Activated T-helper 1 cell treated with anti-CD3 and anti-CD28 coated beads, Interleukin-12 subunit alpha, Interleukin-12 subunit beta, Interleukin-2, Interleukin-4 antibody, amounts not matched to agents 30 ng/mL and 10 ng/mL and 1 ng/mL, durations not matched to agents 14 hours and 24 hours and 36 hours (primary cell): ENCODE measurements around the gene KANSL2. TPM values are rescaled to one million over a fixed set of nuclear protein-coding genes. Genes with fewer than 3 reads are reported as not detected.
"Not testable (repeated sequence)": the region's sequence is repeated elsewhere in the genome, so short reads cannot be mapped to it uniquely, and the experiment has no call there.

ENCODE experiments used
- DNase-seq: peaks from one replicate; pipeline ENCODE4 v3.0.0; 2021; ENCODE audit warnings: low spot score
- H3K27ac Mint-ChIP-seq: one replicate; pipeline ENCODE4 v1.8.0; 2021; ENCODE audit warnings: mild to moderate bottlenecking, mixed read lengths
- H3K27me3 Mint-ChIP-seq: one replicate; pipeline ENCODE4 v1.8.0; 2022; ENCODE audit warnings: mild to moderate bottlenecking, moderate library complexity, mixed read lengths; ENCODE audit not compliant: insufficient read depth
- H3K36me3 Mint-ChIP-seq: one replicate; pipeline ENCODE4 v1.8.0; 2021; ENCODE audit warnings: low read depth, mixed read lengths
- H3K4me1 Mint-ChIP-seq: one replicate; pipeline ENCODE4 v1.8.0; 2021; ENCODE audit warnings: low read depth, mixed read lengths
- H3K4me3 Mint-ChIP-seq: one replicate; pipeline ENCODE4 v1.8.0; 2021; ENCODE audit warnings: mild to moderate bottlenecking, moderate library complexity, mixed read lengths
- H3K9me3 Mint-ChIP-seq: one replicate; pipeline ENCODE4 v1.8.0; 2021; ENCODE audit warnings: mixed read lengths
- intact Hi-C: fragments of 100-400 bp; cut with micrococcal nuclease; formaldehyde crosslinking; loops from one replicate; pipeline ENCODE4 v1.15.1; 2024
- total RNA-seq: library from RNA; stranded (reverse); gene quantifications from 2 replicates; pipeline ENCODE4 v1.2.3, GENCODE V29; 2022

Gene KANSL2
- total RNA-seq, result 65.3 and 66.4 TPM in 2 replicates

GRCh38 chr12:48681710-48682532 is at the start of gene KANSL2:
KANSL2 (minus strand) TSS chr12:48682238; CDS start chr12:48681632, 606 bp downstream.
- H3K36me3 Mint-ChIP-seq, result peaks cover 42% of the 10 kb centered on the region
- DNase-seq, result peak; percentile 97
- no peaks in the 10 kb centered on the region for H3K27me3 Mint-ChIP-seq
- peak within 1 kb of the TSS; percentile 99 for H3K4me3 Mint-ChIP-seq
- H3K27ac Mint-ChIP-seq, result peak within 1 kb of the TSS; percentile 96
- H3K4me1 Mint-ChIP-seq, result peaks cover 44% of the 10 kb centered on the region
- intact Hi-C loops, result loop anchor here (1.0 to 5.0 kb wide), 7 partner anchors 17 to 1720 kb away; partner anchors contain the start of genes CCNT1, LARP4 and TUBA1A
- no peaks in the 10 kb centered on the region for H3K9me3 Mint-ChIP-seq

- intact Hi-C loops, result no loop called here
- no peaks in the 10 kb centered on the region for H3K9me3 Mint-ChIP-seq
- no peak overlapping the region for H3K4me3 Mint-ChIP-seq
- H3K4me1 Mint-ChIP-seq, result no peaks in the 10 kb centered on the region
- DNase-seq, result no peak
- H3K27me3 Mint-ChIP-seq, result peaks cover 2% of the 10 kb centered on the region
- no peaks in the 10 kb centered on the region for H3K36me3 Mint-ChIP-seq
- no peak overlapping the region for H3K27ac Mint-ChIP-seq
Observed at GRCh38 chr12:48728807-48729206, 46.8 kb upstream of the KANSL2 start.

GRCh38 chr12:48720737-48721136 is 38.7 kb upstream of the KANSL2 start:
- Mint-ChIP-seq H3K9me3 (peaks cover 23% of the 10 kb centered on the region), H3K4me1 (peaks cover 16% of the 10 kb centered on the region), H3K36me3 (peaks cover 15% of the 10 kb centered on the region)
- H3K27ac Mint-ChIP-seq, intact Hi-C loops, DNase-seq, H3K27me3 Mint-ChIP-seq, H3K4me3 Mint-ChIP-seq: not testable (repeated sequence)

- intact Hi-C loops, H3K27ac Mint-ChIP-seq, DNase-seq, H3K27me3 Mint-ChIP-seq, H3K4me3 Mint-ChIP-seq: not testable (repeated sequence)
- Mint-ChIP-seq H3K36me3 (peaks cover 16% of the 10 kb centered on the region), H3K9me3 (peaks cover 23% of the 10 kb centered on the region), H3K4me1 (peaks cover 22% of the 10 kb centered on the region)
Observed at GRCh38 chr12:48720171-48720570, 38.1 kb upstream of the KANSL2 start.

GRCh38 chr12:48719002-48719401 is 37.0 kb upstream of the KANSL2 start:
- H3K4me3 Mint-ChIP-seq, H3K27me3 Mint-ChIP-seq, H3K27ac Mint-ChIP-seq, DNase-seq: not testable (repeated sequence)
- intact Hi-C loops, result loop anchor here (10.0 kb wide), 1 partner anchor 1014 kb away; the partner anchor contains the start of gene RPAP3
- H3K9me3 Mint-ChIP-seq, result peaks cover 23% of the 10 kb centered on the region
- H3K4me1 Mint-ChIP-seq, result peaks cover 33% of the 10 kb centered on the region
- peaks cover 24% of the 10 kb centered on the region for H3K36me3 Mint-ChIP-seq

- DNase-seq, result no peak
- Mint-ChIP-seq H3K4me3 (peak overlapping the region; percentile 90), H3K9me3 (peaks cover 23% of the 10 kb centered on the region), H3K4me1 (peaks cover 43% of the 10 kb centered on the region), H3K36me3 (peaks cover 33% of the 10 kb centered on the region), H3K27ac (peak overlapping the region; percentile 93), H3K27me3 (no peaks in the 10 kb centered on the region)
- intact Hi-C loops, result loop anchor here (1.0 to 10.0 kb wide), 4 partner anchors 135 to 1012 kb away; partner anchors contain the start of genes DDX23, RPAP3 and SENP1
Observed at GRCh38 chr12:48717252-48717695, 35.2 kb upstream of the KANSL2 start.

GRCh38 chr12:48716493-48717251 is 34.6 kb upstream of the KANSL2 start, which contains the start of gene CCNT1:
CCNT1 (minus strand) TSS chr12:48716707; CDS start chr12:48716675, 32 bp downstream.
- Mint-ChIP-seq H3K27me3 (no peaks in the 10 kb centered on the region), H3K4me3 (peak within 1 kb of the TSS; percentile 90), H3K4me1 (peaks cover 43% of the 10 kb centered on the region), H3K36me3 (peaks cover 33% of the 10 kb centered on the region), H3K27ac (peak within 1 kb of the TSS; percentile 93), H3K9me3 (peaks cover 23% of the 10 kb centered on the region)
- intact Hi-C loops, result loop anchor here (1.0 to 10.0 kb wide), 11 partner anchors 34 to 1012 kb away; partner anchors contain the start of genes ASB8, CACNB3, DDX23 and KANSL2
- DNase-seq, result peak; percentile 99

GRCh38 chr12:48716168-48716492 is 34.1 kb upstream of the KANSL2 start:
- Mint-ChIP-seq H3K36me3 (peaks cover 37% of the 10 kb centered on the region), H3K9me3 (peaks cover 22% of the 10 kb centered on the region), H3K4me3 (peak overlapping the region; percentile 90), H3K4me1 (peaks cover 43% of the 10 kb centered on the region), H3K27ac (peak overlapping the region; percentile 93), H3K27me3 (no peaks in the 10 kb centered on the region)
- DNase-seq, result no peak
- intact Hi-C loops, result loop anchor here (1.0 to 10.0 kb wide), 10 partner anchors 34 to 1011 kb away; partner anchors contain the start of genes ASB8, CACNB3, KANSL2 and RND1

- H3K27ac Mint-ChIP-seq, result no peak overlapping the region
- peaks cover 35% of the 10 kb centered on the region for H3K36me3 Mint-ChIP-seq
- no peak overlapping the region for H3K4me3 Mint-ChIP-seq
- intact Hi-C loops, result loop anchor here (10.0 kb wide), 1 partner anchor 1007 kb away; the partner anchor contains the start of gene RPAP3
- no peak for DNase-seq
- H3K27me3 Mint-ChIP-seq, result no peaks in the 10 kb centered on the region
- no peaks in the 10 kb centered on the region for H3K9me3 Mint-ChIP-seq
- peaks cover 49% of the 10 kb centered on the region for H3K4me1 Mint-ChIP-seq
Observed at GRCh38 chr12:48712209-48712608, 30.2 kb upstream of the KANSL2 start.

GRCh38 chr12:48698822-48699221 is 16.8 kb upstream of the KANSL2 start:
- intact Hi-C loops, result loop anchor here (2.0 kb wide), 1 partner anchor 16 kb away; the partner anchor contains the start of gene KANSL2
- H3K9me3 Mint-ChIP-seq, H3K27me3 Mint-ChIP-seq: not testable (repeated sequence)

GRCh38 chr12:48696626-48697025 is 14.6 kb upstream of the KANSL2 start:
- Mint-ChIP-seq H3K4me1 (peaks cover 18% of the 10 kb centered on the region), H3K4me3 (no peak overlapping the region), H3K36me3 (peaks cover 57% of the 10 kb centered on the region), H3K27ac (no peak overlapping the region), H3K27me3 (no peaks in the 10 kb centered on the region), H3K9me3 (no peaks in the 10 kb centered on the region)
- intact Hi-C loops, result no loop called here
- no peak for DNase-seq

More at GRCh38 chr12:48698822-48699221, 16.8 kb upstream of the KANSL2 start:
- Mint-ChIP-seq H3K36me3 (peaks cover 42% of the 10 kb centered on the region), H3K4me1 (peaks cover 18% of the 10 kb centered on the region)
- not testable (repeated sequence) for H3K27ac Mint-ChIP-seq, DNase-seq, H3K4me3 Mint-ChIP-seq

GRCh38 chr12:48695859-48696258 is 13.8 kb upstream of the KANSL2 start:
- peaks cover 60% of the 10 kb centered on the region for H3K36me3 Mint-ChIP-seq
- no peak for DNase-seq
- no peak overlapping the region for H3K4me3 Mint-ChIP-seq
- no peaks in the 10 kb centered on the region for H3K9me3 Mint-ChIP-seq
- intact Hi-C loops, result no loop called here
- no peak overlapping the region for H3K27ac Mint-ChIP-seq
- no peaks in the 10 kb centered on the region for H3K27me3 Mint-ChIP-seq
- H3K4me1 Mint-ChIP-seq, result peaks cover 23% of the 10 kb centered on the region
